AG04450 (cell line): ENCODE data around the gene RPUSD3. TPM values are rescaled to one million over a fixed set of nuclear protein-coding genes. Genes with fewer than 3 reads are reported as not detected.
A peak's percentile ranks its signal among the peaks of the same experiment; 100 is the strongest.

Experiments
- CTCF ChIA-PET: fragments of 300-600, 350-600 bp; formaldehyde crosslinking; extraction: SDS; loops from one replicate; lab custom pipeline; 2022; ENCODE audit warnings: antibody characterized with exemption, inconsistent platforms; lab: Charles Lee
- POLR2A ChIA-PET: fragments of 350-600 bp; formaldehyde crosslinking; extraction: SDS; loops from one replicate; lab custom pipeline; 2021; ENCODE audit warnings: antibody characterized with exemption, inconsistent platforms; lab: Yijun Ruan, JAX
- DNase-seq: peaks from one replicate; pipeline ENCODE4 v3.0.0-alpha.2; 2011; ENCODE audit warnings: low read depth, low spot score
- H3K27ac ChIP-seq: one replicate; pipeline ENCODE4 v1.5.1; 2012; ENCODE audit warnings: low read depth, low read length, control low read depth
- H3K27me3 ChIP-seq: one replicate; pipeline ENCODE4 v1.6.0; 2012; ENCODE audit warnings: low read length; ENCODE audit not compliant: control insufficient read depth, insufficient read depth
- H3K4me3 ChIP-seq: 2 replicates; pipeline ENCODE4 v1.5.1; 2011; ENCODE audit warnings: mild to moderate bottlenecking, low read depth, low read length, control low read depth
- H3K9me3 ChIP-seq: 2 replicates; pipeline ENCODE4 v1.5.1; 2012; ENCODE audit warnings: low read length; ENCODE audit not compliant: control insufficient read depth, insufficient read depth
- polyA plus RNA-seq: library from polyadenylated mRNA; depleted of rRNA; stranded (reverse); fragments of >200 nt; gene quantifications from 2 replicates; pipeline ENCODE4 v1.2.3, GENCODE V29; 2011
- TF ChIP-seq, protein P1 (sequence below): IDR thresholded peaks from 2 replicates; pipeline ENCODE4 v1.5.1; 2011; ENCODE audit warnings: low read depth, low read length, control low read depth, inconsistent platforms

Gene RPUSD3
- polyA plus RNA-seq, 1 experiment = 29.0 TPM

GRCh38 chr3:9804996-9805395, 38.8 kb downstream of the RPUSD3 start:
- ChIA-PET CTCF (interaction anchor here (1.1 to 3.4 kb wide), 2 partner anchors 141 to 452 kb away, joined by 3 to 15 read pairs; no protein-coding TSS in a partner anchor), POLR2A (interaction anchor here (0.6 to 2.2 kb wide), 2 partner anchors 12 to 122 kb away, joined by 3 to 18 read pairs; partner anchors contain the start of genes ARPC4 and TADA3)
- TF ChIP-seq, protein P1, sequence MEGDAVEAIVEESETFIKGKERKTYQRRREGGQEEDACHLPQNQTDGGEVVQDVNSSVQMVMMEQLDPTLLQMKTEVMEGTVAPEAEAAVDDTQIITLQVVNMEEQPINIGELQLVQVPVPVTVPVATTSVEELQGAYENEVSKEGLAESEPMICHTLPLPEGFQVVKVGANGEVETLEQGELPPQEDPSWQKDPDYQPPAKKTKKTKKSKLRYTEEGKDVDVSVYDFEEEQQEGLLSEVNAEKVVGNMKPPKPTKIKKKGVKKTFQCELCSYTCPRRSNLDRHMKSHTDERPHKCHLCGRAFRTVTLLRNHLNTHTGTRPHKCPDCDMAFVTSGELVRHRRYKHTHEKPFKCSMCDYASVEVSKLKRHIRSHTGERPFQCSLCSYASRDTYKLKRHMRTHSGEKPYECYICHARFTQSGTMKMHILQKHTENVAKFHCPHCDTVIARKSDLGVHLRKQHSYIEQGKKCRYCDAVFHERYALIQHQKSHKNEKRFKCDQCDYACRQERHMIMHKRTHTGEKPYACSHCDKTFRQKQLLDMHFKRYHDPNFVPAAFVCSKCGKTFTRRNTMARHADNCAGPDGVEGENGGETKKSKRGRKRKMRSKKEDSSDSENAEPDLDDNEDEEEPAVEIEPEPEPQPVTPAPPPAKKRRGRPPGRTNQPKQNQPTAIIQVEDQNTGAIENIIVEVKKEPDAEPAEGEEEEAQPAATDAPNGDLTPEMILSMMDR = no peak
- Histone ChIP-seq H3K4me3 (no peak overlapping the region), H3K27ac (no peak overlapping the region), H3K9me3 (no peaks in the 10 kb centered on the region), H3K27me3 (no peaks in the 10 kb centered on the region)
- DNase-seq = no peak

- Histone ChIP-seq H3K27ac (peak overlapping the region; percentile 63), H3K27me3 (no peaks in the 10 kb centered on the region), H3K9me3 (no peaks in the 10 kb centered on the region), H3K4me3 (no peak overlapping the region)
- no peak for DNase-seq
- ChIA-PET POLR2A (interaction anchor here (0.7 to 0.9 kb wide), 2 partner anchors 13 to 212 kb away, joined by 3 to 7 read pairs; no protein-coding TSS in a partner anchor), CTCF (interaction anchor here (3.4 kb wide), 1 partner anchor 143 kb away, joined by 15 read pairs; no protein-coding TSS in a partner anchor)
- TF ChIP-seq, protein P1 = no peak
Observed at GRCh38 chr3:9803494-9803893, 40.3 kb downstream of the RPUSD3 start.

- H3K9me3 ChIP-seq = no peaks in the 10 kb centered on the region
- no peak overlapping the region for H3K4me3 ChIP-seq
- ChIA-PET CTCF (interaction anchor here (0.6 to 1.5 kb wide), 3 partner anchors 8 to 16 kb away, joined by 3 to 8 read pairs (median 5); partner anchors contain the start of gene ARPC4), POLR2A (no interaction called here)
- no peak overlapping the region for H3K27ac ChIP-seq
- H3K27me3 ChIP-seq = no peaks in the 10 kb centered on the region
- no peak for DNase-seq
- TF ChIP-seq, protein P1 = peak; percentile 44
Observed at GRCh38 chr3:9800529-9800928, 43.3 kb downstream of the RPUSD3 start.

DNA sequence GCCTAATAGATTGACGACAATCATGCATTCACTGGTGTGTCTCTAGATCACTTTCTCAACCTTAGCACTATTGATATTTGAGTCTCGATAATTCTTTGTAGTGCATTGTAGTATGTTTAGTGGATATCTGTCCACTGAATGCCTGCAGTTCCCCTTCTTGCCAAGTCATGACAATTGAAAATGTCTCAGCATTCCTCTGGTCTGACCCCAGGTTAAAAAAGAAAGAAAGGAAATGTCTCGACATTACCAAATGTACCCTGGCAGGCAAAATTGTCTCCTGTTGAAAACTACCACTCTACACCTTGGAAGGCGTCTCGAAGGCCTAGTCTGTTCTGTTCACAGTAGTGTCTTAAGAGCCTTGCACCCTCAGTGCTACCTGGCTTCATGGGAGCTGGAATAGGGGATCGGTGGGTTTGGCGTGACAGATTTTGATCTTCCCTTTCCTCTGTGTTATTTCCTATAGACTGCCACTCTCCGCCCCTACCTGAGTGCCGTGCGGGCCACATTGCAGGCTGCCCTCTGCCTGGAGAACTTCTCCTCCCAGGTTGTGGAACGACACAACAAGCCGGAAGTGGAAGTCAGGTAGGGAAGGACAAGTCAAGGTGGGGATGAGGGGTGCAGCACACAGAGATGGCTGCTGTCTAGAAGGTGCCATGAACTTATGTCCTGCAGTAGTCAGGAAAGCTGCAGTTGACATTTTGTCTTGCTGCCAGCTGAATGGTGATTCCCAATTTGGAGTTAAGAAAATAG, 46.4 kb downstream of the RPUSD3 start:
- no peak for DNase-seq
- H3K27ac ChIP-seq = no peak overlapping the region
- CTCF ChIA-PET = interaction anchor here (1.0 kb wide), 1 partner anchor 51 kb away, joined by 3 read pairs; no protein-coding TSS in a partner anchor
- POLR2A ChIA-PET = interaction anchor here (0.7 kb wide), 2 partner anchors 48 to 58 kb away, joined by 5 to 7 read pairs; partner anchors contain the start of gene OGG1
- TF ChIP-seq, protein P1 = no peak
- H3K9me3 ChIP-seq = peaks cover 2% of the 10 kb centered on the region; the same call in 1 of the 2 replicates
- no peaks in the 10 kb centered on the region for H3K27me3 ChIP-seq
- H3K4me3 ChIP-seq = no peak overlapping the region

GRCh38 chr3:9795207-9795606, 48.6 kb downstream of the RPUSD3 start:
- Histone ChIP-seq H3K27ac (no peak overlapping the region), H3K9me3 (peaks cover 2% of the 10 kb centered on the region; the same call in 1 of the 2 replicates), H3K27me3 (no peaks in the 10 kb centered on the region), H3K4me3 (no peak overlapping the region)
- ChIA-PET POLR2A (no interaction called here), CTCF (no interaction called here)
- DNase-seq = no peak
- TF ChIP-seq, protein P1 = no peak
